Subcutaneous adipose tissue (tissue), 4 donors: ENCODE measurements around the gene TFAP2B. TPM values are rescaled to one million over a fixed set of nuclear protein-coding genes. Genes with fewer than 3 reads are reported as not detected.

Experiments used
- total RNA-seq, 4 donors: library from RNA; depleted of rRNA; stranded (reverse); fragments of >200 nt; gene quantifications; one replicate each; pipeline ENCODE4 v1.1.0, GENCODE V29; 2016
- TF ChIP-seq, protein P1 (sequence below): fragments of 450-650 bp; IDR thresholded peaks from one replicate; pipeline ENCODE4 v1.5.1; 2016; ENCODE audit warnings: low read depth, mild to moderate bottlenecking, control low read depth, antibody characterized with exemption, moderate library complexity

The TFAP2B gene
- total RNA-seq, 4 donors from 2014 or later: not detected

DNA sequence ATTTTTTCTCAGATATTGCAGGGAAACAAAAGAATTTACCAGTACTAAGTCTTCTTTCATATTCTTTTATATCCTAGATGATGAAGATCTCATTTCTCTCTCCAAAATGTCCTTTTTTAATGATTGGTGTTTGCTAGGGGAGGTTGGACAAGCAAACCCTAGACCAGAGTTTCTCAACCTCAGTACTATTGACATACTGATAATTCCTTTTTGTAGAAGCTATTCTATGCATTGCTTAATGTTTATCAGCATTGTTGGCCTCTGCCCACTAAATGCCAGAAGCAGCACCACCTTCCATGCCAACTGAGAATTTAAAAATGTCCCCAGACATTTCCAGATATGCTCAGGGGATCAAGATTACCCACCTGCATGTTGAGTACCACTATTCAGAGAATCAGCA lies 14.4 kb upstream of the TFAP2B start:
- TF ChIP-seq, protein P1, sequence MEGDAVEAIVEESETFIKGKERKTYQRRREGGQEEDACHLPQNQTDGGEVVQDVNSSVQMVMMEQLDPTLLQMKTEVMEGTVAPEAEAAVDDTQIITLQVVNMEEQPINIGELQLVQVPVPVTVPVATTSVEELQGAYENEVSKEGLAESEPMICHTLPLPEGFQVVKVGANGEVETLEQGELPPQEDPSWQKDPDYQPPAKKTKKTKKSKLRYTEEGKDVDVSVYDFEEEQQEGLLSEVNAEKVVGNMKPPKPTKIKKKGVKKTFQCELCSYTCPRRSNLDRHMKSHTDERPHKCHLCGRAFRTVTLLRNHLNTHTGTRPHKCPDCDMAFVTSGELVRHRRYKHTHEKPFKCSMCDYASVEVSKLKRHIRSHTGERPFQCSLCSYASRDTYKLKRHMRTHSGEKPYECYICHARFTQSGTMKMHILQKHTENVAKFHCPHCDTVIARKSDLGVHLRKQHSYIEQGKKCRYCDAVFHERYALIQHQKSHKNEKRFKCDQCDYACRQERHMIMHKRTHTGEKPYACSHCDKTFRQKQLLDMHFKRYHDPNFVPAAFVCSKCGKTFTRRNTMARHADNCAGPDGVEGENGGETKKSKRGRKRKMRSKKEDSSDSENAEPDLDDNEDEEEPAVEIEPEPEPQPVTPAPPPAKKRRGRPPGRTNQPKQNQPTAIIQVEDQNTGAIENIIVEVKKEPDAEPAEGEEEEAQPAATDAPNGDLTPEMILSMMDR: no peak

DNA sequence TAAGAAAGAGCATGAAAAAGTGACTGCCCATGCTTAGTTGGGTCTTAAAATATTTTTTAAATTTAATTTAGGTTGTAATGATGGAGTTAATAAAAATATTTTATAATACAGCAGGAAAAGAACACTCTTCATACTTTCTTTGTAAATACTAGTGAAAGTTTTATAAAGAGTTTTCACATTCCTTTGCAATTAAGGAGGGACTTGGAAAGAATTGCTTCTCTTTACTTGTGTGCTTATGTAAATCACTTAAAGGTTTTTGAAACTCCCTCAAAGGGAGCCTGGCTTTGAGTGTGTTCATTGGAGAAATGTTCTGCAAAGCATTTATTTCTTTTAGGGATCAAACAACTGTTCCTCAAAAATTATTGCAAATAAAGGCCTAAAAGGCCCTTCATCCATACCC lies 11.6 kb upstream of the TFAP2B start:
- TF ChIP-seq, protein P1: no peak

DNA sequence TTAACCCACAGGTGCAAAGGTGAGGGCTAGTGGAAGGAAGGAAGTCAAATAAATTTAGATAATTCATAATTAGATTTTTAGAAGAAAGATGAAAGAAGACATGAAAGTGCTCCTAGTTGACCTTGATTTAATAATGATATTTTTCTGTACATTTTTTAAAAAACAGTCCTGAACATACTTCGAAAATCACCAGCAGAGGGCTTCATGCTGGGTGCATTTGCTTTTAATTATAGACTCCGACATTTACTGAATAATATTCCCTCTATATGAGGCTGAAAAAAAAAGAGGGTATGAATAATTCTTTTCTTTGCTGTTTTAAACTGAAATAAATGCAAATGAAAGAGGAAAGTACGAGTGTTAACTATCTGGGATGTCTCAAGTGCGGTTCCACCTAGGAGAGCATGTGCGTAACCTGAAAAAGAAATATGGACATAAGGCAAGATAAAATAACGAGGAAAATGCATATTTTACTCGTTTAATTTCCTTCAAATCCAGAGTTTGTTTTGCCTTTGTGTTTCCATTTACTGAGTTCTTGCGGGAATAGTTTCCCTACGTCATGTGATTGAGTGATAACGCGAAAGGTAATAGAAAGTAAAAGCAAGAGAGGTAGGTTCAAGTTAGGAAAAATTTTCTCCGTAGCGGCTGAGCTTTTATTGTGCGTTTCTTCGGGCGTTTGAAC lies 3.1 kb upstream of the TFAP2B start:
- TF ChIP-seq, protein P1: no peak

DNA sequence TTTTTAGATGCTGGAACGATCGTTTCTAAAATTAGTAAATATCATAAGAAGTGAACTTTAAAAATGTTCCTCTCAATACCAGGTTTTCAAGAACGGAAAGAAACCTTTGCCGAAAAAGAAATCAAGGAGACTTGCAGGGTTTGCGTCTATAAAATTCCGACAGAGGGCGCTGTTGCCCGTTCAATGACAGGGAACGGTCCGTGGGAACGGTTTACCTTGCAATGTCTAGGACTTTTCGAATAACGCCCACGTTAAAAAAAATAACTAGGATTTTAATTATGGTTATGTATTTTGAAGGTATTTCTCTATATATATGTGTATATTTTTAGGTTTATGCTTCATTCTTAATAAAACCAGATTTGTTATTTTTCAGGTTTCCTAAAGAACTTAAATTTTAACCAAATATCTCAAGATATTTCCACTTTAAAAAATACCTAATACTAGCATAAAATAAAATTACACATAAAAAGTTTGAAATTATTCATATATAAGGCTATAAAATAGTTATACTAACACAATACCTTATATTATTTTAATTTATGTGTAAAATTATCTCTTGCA lies 2.5 kb upstream of the TFAP2B start:
- TF ChIP-seq, protein P1: no peak

DNA sequence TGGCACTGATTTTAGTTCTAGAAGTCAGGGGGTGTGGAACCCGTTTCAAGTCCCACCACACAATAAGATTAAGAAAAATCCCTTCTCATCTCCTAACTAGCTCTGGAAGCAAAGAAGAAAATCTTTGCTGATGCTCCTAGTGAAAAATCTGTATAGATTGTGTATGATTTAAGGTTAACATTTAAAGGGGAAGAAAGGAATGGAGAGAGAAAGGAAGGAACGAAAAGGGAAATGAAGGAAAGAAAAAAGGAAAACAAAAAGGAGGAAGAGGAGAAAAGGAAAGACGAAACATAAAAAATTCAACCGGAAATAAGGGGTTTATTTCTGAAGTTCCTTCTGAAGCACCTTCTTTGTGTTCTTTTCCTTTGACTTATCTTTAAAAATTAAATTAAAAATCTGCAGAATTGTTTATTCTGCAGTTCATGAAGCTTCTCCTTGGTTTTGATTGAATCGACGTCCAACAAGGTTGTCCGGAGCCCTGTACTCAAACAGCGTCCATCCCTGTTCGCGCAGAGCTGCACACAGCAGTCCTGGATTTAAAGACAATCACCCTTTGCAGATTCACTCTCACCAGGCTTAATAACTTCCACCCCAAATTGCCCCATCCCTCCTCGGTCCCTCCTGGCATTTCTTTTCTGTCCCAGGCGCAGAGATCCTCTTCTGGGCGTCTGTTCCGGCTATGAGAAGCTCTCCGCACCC lies 1.6 kb upstream of the TFAP2B start:
- TF ChIP-seq, protein P1: no peak

DNA sequence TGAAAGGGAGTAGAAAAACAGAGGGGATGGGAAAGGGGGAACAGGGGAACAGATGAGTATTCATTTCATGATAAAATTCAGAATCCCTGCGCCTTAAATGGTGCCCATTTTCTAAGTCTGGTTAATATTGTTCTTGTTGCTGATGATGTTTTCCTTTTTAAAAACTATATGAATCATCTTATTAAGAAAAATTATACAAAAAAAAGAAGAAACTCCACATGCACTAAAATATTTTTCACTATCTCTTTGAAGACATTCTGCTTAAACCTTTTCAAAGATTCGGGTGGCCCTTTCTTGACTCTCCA lies 1.1 kb upstream of the TFAP2B start:
- TF ChIP-seq, protein P1: no peak

DNA sequence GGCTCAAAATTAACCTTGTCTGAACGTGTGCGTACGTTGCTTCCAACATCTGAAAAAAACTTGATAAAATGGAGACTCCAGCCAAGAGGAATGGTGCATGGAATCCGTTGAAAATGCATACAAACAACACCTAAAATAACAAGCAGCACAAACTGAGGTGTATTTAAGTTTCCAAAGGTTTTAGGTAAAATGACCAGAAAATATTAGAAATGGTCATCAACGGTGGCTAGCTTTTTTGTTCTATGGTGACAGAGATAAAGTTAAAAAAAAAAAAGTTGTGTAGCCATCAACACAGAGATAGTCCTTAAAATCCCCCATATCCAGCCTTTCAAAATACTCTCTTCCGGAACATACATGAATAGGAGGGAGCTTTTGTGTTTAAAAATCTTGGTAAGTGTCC lies 651 bp upstream of the TFAP2B start:
- TF ChIP-seq, protein P1: no peak
